ENCODE data around the gene SLC39A11. TPM values are rescaled to one million over a fixed set of nuclear protein-coding genes. Genes with fewer than 3 reads are reported as not detected.
A peak's percentile ranks its signal among the peaks of the same experiment; 100 is the strongest.
"Not testable (repeated sequence)": the region's sequence is repeated elsewhere in the genome, so short reads cannot be mapped to it uniquely, and the experiment has no call there.

Gene SLC39A11
- total RNA-seq, 1 experiment from 2014 or later = 15.8 TPM

GRCh38 chr17:72711521-72712310, 380.8 kb downstream of the SLC39A11 start:
- Mint-ChIP-seq H3K27ac (ENCODE audit: low read depth, unreplicated experiment) (peak overlapping the region; percentile 72), H3K4me1 (ENCODE audit: insufficient read depth, unreplicated experiment) (peaks cover 38% of the 10 kb centered on the region), H3K9me3 (ENCODE audit: unreplicated experiment) (peaks cover 7% of the 10 kb centered on the region), H3K36me3 (ENCODE audit: insufficient read depth, unreplicated experiment) (peaks cover 29% of the 10 kb centered on the region), H3K4me3 (ENCODE audit: unreplicated experiment) (peak overlapping the region; percentile 57), H3K27me3 (ENCODE audit: insufficient read depth, unreplicated experiment) (no peaks in the 10 kb centered on the region)
- intact Hi-C loops (cut with micrococcal nuclease) = no loop called here
- POLR2A ChIA-PET = interaction anchor here (0.8 to 1.3 kb wide), 3 partner anchors 28 to 138 kb away, joined by 3 to 7 read pairs (median 4); no protein-coding TSS in a partner anchor
- CTCF ChIA-PET = interaction anchor here (0.7 to 1.6 kb wide), 5 partner anchors 12 to 183 kb away, joined by 3 to 6 read pairs (median 4); no protein-coding TSS in a partner anchor
- TF ChIP-seq, protein P1, sequence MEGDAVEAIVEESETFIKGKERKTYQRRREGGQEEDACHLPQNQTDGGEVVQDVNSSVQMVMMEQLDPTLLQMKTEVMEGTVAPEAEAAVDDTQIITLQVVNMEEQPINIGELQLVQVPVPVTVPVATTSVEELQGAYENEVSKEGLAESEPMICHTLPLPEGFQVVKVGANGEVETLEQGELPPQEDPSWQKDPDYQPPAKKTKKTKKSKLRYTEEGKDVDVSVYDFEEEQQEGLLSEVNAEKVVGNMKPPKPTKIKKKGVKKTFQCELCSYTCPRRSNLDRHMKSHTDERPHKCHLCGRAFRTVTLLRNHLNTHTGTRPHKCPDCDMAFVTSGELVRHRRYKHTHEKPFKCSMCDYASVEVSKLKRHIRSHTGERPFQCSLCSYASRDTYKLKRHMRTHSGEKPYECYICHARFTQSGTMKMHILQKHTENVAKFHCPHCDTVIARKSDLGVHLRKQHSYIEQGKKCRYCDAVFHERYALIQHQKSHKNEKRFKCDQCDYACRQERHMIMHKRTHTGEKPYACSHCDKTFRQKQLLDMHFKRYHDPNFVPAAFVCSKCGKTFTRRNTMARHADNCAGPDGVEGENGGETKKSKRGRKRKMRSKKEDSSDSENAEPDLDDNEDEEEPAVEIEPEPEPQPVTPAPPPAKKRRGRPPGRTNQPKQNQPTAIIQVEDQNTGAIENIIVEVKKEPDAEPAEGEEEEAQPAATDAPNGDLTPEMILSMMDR (IDR thresholded peaks at IDR 0.05; ENCODE audit: unreplicated experiment) = no peak
- BruUV-seq (replicated peaks) = no TSS peak
- DNase-seq (ENCODE audit: unreplicated experiment) = no peak

DNA sequence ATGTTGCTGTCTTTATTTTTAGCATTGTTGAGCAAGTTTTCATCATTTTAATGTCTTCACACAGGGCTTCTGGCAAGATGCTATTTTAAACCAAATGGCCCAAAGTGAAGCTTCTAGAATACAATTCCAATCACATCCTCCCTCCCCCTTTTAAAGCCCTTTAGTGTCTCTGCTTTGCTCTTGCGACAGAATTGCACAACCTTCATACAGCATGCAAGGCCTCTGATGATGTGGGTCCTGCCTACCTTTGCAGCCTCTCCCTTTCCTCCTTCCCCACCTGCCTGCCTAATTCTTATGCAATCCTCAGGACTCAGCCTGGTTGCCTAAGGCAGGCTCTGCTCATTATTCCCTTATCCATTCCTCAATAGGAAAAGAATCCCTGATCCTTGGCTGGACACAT, 381.7 kb downstream of the SLC39A11 start:
- BruUV-seq (replicated peaks) = TSS peak; percentile 83
- CTCF ChIA-PET = interaction anchor here (0.6 to 1.0 kb wide), 3 partner anchors 16 to 151 kb away, joined by 3 to 4 read pairs (median 3); no protein-coding TSS in a partner anchor
- TF ChIP-seq, protein P1 (IDR thresholded peaks at IDR 0.05; ENCODE audit: unreplicated experiment) = no peak
- Mint-ChIP-seq H3K4me1 (ENCODE audit: insufficient read depth, unreplicated experiment) (peaks cover 32% of the 10 kb centered on the region), H3K4me3 (ENCODE audit: unreplicated experiment) (peak overlapping the region; percentile 57), H3K9me3 (ENCODE audit: unreplicated experiment) (peaks cover 7% of the 10 kb centered on the region), H3K27ac (ENCODE audit: low read depth, unreplicated experiment) (peak overlapping the region; percentile 72), H3K27me3 (ENCODE audit: insufficient read depth, unreplicated experiment) (no peaks in the 10 kb centered on the region), H3K36me3 (ENCODE audit: insufficient read depth, unreplicated experiment) (peaks cover 22% of the 10 kb centered on the region)
- DNase-seq (ENCODE audit: unreplicated experiment) = peak; percentile 95
- POLR2A ChIA-PET = interaction anchor here (0.7 to 1.3 kb wide), 4 partner anchors 27 to 137 kb away, joined by 3 to 7 read pairs (median 4); no protein-coding TSS in a partner anchor
- intact Hi-C loops (cut with micrococcal nuclease) = no loop called here

- BruUV-seq (replicated peaks) = TSS peak; percentile 74
Observed at GRCh38 chr17:72710202-72710601, 382.3 kb downstream of the SLC39A11 start.

DNA sequence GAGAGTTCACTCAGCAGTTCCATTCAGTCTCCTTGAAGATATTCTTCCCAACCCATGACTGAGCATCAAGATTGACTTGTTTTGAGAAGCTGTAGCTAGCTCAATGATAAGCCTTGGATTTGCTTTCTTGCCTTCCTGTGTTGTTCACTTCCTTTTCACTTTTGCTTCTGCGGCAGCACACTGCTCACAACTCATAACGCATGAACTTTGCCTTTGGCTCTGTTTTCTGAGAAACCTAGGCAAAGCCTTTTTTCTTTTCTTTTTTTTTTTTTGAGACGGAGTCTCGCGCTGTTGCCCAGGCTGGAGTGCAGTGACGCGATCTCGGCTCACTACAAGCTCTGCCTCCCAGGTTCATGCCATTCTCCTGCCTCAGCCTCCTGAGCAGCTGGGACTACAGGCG, 383.8 kb downstream of the SLC39A11 start:
- BruUV-seq (replicated peaks); DNase-seq (ENCODE audit: unreplicated experiment); H3K9me3 Mint-ChIP-seq (ENCODE audit: unreplicated experiment); H3K4me3 Mint-ChIP-seq (ENCODE audit: unreplicated experiment); H3K27me3 Mint-ChIP-seq (ENCODE audit: insufficient read depth, unreplicated experiment); intact Hi-C loops (cut with micrococcal nuclease): not testable (repeated sequence)
- ChIA-PET CTCF (interaction anchor here (0.6 to 1.4 kb wide), 2 partner anchors 16 to 1297 kb away, joined by 3 to 5 read pairs; no protein-coding TSS in a partner anchor), POLR2A (interaction anchor here (1.3 kb wide), 2 partner anchors 116 to 117 kb away, joined by 3 read pairs; no protein-coding TSS in a partner anchor)
- Mint-ChIP-seq H3K4me1 (ENCODE audit: insufficient read depth, unreplicated experiment) (peaks cover 21% of the 10 kb centered on the region), H3K36me3 (ENCODE audit: insufficient read depth, unreplicated experiment) (peaks cover 21% of the 10 kb centered on the region), H3K27ac (ENCODE audit: low read depth, unreplicated experiment) (peak overlapping the region; percentile 6)

More at GRCh38 chr17:72710202-72710601, 382.3 kb downstream of the SLC39A11 start:
- Mint-ChIP-seq H3K27ac (ENCODE audit: low read depth, unreplicated experiment) (peak overlapping the region; percentile 72), H3K27me3 (ENCODE audit: insufficient read depth, unreplicated experiment) (no peaks in the 10 kb centered on the region), H3K9me3 (ENCODE audit: unreplicated experiment) (peaks cover 7% of the 10 kb centered on the region), H3K4me3 (ENCODE audit: unreplicated experiment) (peak overlapping the region; percentile 57), H3K4me1 (ENCODE audit: insufficient read depth, unreplicated experiment) (peaks cover 28% of the 10 kb centered on the region), H3K36me3 (ENCODE audit: insufficient read depth, unreplicated experiment) (peaks cover 22% of the 10 kb centered on the region)
- ChIA-PET CTCF (no interaction called here), POLR2A (interaction anchor here (0.7 to 1.3 kb wide), 5 partner anchors 22 to 121 kb away, joined by 3 to 7 read pairs (median 3); no protein-coding TSS in a partner anchor)
- TF ChIP-seq, protein P1 (IDR thresholded peaks at IDR 0.05; ENCODE audit: unreplicated experiment) = no peak
- intact Hi-C loops (cut with micrococcal nuclease) = no loop called here
- peak; percentile 88 for DNase-seq (ENCODE audit: unreplicated experiment)
